GM23248 (cell line): ENCODE data around the gene KIF1B.
"Not testable (repeated sequence)": the region's sequence is repeated elsewhere in the genome, so short reads cannot be mapped to it uniquely, and the experiment has no call there.

Experiments used
- EZH2 ChIP-seq: fragments of 200-600 bp; sonication (generic); IDR thresholded peaks from 2 replicates; pipeline ENCODE4 v1.6.1; 2018; ENCODE audit warnings: antibody characterized with exemption, mild to moderate bottlenecking; ENCODE audit not compliant: insufficient read depth, poor library complexity, severe bottlenecking
- EZH2phosphoT487 ChIP-seq: fragments of 200-600 bp; sonication (generic); IDR thresholded peaks from 2 replicates; pipeline ENCODE4 v1.6.1; 2018; ENCODE audit warnings: antibody characterized with exemption, moderate library complexity, mild to moderate bottlenecking, low read depth; ENCODE audit not compliant: insufficient read depth

DNA sequence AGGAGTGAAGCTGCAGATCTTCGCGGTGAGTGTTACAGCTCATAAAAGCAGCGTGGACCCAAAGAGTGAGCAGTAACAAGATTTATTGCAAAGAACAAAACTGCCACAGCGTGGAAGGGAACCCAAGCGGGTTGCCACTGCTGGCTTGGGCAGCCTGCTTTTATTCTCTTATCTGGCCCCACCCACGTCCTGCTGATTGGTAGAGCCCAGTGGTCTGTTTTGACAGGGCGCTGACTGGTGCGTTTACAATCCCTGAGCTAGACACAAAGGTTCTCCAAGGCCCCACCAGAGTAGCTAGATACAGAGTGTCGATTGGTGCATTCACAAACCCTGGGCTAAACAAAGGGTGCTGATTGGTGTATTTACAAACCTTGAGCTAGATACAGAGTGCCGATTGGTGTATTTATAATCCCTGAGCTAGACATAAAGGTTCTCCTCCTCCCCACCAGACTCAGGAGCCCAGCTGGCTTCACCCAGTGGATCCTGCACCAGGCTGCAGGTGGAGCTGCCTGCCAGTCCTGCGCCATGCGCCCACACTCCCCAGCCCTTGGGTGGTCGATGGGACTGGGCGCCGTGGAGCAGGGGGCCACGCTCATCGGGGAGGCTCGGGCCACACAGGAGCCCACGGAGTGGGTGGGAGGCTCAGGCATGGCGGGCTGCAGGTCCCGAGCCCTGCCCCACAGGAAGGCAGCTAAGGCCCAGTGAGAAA lies 215.6 kb downstream of the KIF1B start:
- not testable (repeated sequence) for TF ChIP-seq EZH2, EZH2phosphoT487
